ENCODE results near the gene DNAI7. TPM values are rescaled to one million over a fixed set of nuclear protein-coding genes. Genes with fewer than 3 reads are reported as not detected.

Gene DNAI7
- total RNA-seq, 1 experiment from 2014 or later, result 0.33 TPM

DNA sequence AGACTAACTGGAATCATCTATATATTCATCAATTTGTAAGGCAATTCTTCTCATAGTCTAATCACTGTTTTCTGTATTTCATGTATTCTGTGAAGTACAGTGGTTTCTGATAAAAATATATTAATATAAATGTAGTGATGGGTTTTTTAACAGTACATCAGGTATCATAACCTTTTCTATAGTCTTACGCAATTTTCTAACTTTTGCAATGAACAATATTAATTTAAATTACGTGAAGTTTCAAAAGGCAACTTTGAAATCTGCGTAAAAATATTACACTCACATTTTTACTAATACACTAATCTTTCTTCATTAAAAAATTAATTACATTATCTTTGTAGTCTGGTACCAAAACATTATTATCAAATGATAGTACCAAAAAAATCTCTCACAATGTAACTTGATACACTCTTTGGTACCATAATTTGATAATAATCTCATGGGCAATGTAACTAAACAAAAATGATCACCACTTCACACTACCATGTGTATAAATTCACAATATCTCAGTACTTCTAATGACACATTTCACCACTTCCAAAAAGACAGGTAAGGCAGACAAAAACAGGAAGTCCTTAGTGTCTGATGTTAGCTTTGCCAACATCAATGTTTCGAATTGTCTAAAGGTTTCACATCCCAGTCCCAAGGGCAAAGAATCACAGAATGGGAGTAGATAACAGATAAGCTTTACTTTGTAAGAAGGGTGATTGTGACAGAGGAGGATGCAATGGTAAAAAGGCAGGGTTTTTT is 8.7 kb downstream of the DNAI7 start:
- no peak for DNase-seq
- peaks cover 11% of the 10 kb centered on the region for H3K4me1 Mint-ChIP-seq (ENCODE audit: low read depth, unreplicated experiment)
- no peaks in the 10 kb centered on the region for H3K36me3 Mint-ChIP-seq (ENCODE audit: insufficient read depth, unreplicated experiment)
- no peaks in the 10 kb centered on the region for H3K27me3 Mint-ChIP-seq (ENCODE audit: unreplicated experiment)
- H3K27ac Mint-ChIP-seq (ENCODE audit: unreplicated experiment), result no peak overlapping the region
- no TSS peak for BruUV-seq (replicated peaks)
- H3K9me3 Mint-ChIP-seq (ENCODE audit: low read depth, unreplicated experiment), result no peaks in the 10 kb centered on the region
- H3K4me3 Mint-ChIP-seq (ENCODE audit: low read depth, unreplicated experiment), result no peak overlapping the region
- TF ChIP-seq CTCF (IDR thresholded peaks at IDR 0.05; ENCODE audit: unreplicated experiment), result no peak
- CTCF ChIA-PET, result no interaction called here
- intact Hi-C loops (cut with micrococcal nuclease; ENCODE audit: unreplicated experiment), result no loop called here

DNA sequence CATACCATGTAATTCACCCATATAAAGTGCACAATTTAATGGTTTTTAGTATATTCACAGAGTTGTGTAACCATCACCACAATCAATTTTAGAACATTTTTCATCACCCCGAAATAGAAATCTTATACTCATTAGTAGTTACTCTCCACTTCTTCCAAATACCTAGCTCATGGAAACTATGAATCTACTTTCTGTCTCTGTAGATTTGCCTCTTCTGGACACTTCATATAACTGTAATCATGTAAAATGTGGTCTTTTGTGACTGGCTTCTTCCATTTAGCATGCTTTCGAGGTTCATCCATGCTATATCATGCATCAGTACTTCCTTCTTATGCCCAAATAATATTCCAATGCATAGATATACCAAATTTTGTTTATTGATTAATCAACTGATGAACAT is 10.8 kb downstream of the DNAI7 start:
- intact Hi-C loops (cut with micrococcal nuclease; ENCODE audit: unreplicated experiment), result no loop called here
- DNase-seq, result no peak
- Mint-ChIP-seq H3K27me3 (ENCODE audit: unreplicated experiment) (no peaks in the 10 kb centered on the region), H3K4me3 (ENCODE audit: low read depth, unreplicated experiment) (no peak overlapping the region), H3K4me1 (ENCODE audit: low read depth, unreplicated experiment) (peaks cover 11% of the 10 kb centered on the region), H3K9me3 (ENCODE audit: low read depth, unreplicated experiment) (no peaks in the 10 kb centered on the region), H3K27ac (ENCODE audit: unreplicated experiment) (no peak overlapping the region), H3K36me3 (ENCODE audit: insufficient read depth, unreplicated experiment) (no peaks in the 10 kb centered on the region)
- CTCF ChIA-PET, result no interaction called here
- no peak for TF ChIP-seq CTCF (IDR thresholded peaks at IDR 0.05; ENCODE audit: unreplicated experiment)
- no TSS peak for BruUV-seq (replicated peaks)

DNA sequence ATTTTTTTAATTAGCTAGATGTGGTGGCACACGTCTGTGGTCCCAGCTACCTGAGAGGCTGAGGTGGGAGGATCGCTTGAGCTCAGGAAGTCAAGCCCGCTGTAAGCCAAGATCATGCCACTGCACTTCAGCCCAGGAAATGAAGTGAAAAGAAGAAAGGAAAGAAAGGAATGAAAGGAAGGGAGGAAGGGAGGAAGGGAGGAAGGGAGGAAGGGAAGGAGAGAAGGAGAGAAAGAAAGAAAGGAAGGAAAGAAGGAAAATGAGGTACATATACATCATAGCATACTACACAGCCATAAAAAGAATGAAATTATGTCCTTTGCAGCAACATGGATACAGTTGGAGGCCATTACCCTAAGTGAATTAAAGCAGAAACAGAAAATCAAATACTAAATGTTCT is 12.2 kb downstream of the DNAI7 start:
- no peak overlapping the region for H3K27ac Mint-ChIP-seq (ENCODE audit: unreplicated experiment)
- no TSS peak for BruUV-seq (replicated peaks)
- H3K9me3 Mint-ChIP-seq (ENCODE audit: low read depth, unreplicated experiment), result no peaks in the 10 kb centered on the region
- H3K4me3 Mint-ChIP-seq (ENCODE audit: low read depth, unreplicated experiment), result no peak overlapping the region
- no peak for TF ChIP-seq CTCF (IDR thresholded peaks at IDR 0.05; ENCODE audit: unreplicated experiment)
- H3K36me3 Mint-ChIP-seq (ENCODE audit: insufficient read depth, unreplicated experiment), result no peaks in the 10 kb centered on the region
- intact Hi-C loops (cut with micrococcal nuclease; ENCODE audit: unreplicated experiment), result no loop called here
- CTCF ChIA-PET, result no interaction called here
- peaks cover 11% of the 10 kb centered on the region for H3K4me1 Mint-ChIP-seq (ENCODE audit: low read depth, unreplicated experiment)
- DNase-seq, result no peak
- H3K27me3 Mint-ChIP-seq (ENCODE audit: unreplicated experiment), result no peaks in the 10 kb centered on the region

- Mint-ChIP-seq H3K36me3 (ENCODE audit: insufficient read depth, unreplicated experiment) (no peaks in the 10 kb centered on the region), H3K27me3 (ENCODE audit: unreplicated experiment) (no peaks in the 10 kb centered on the region), H3K4me1 (ENCODE audit: low read depth, unreplicated experiment) (no peaks in the 10 kb centered on the region), H3K4me3 (ENCODE audit: low read depth, unreplicated experiment) (no peak overlapping the region), H3K27ac (ENCODE audit: unreplicated experiment) (no peak overlapping the region), H3K9me3 (ENCODE audit: low read depth, unreplicated experiment) (no peaks in the 10 kb centered on the region)
- CTCF ChIA-PET, result interaction anchor here (0.5 kb wide), 1 partner anchor 83 kb away, joined by 3 read pairs; no protein-coding TSS in a partner anchor
- intact Hi-C loops (cut with micrococcal nuclease; ENCODE audit: unreplicated experiment), result no loop called here
- TF ChIP-seq CTCF (IDR thresholded peaks at IDR 0.05; ENCODE audit: unreplicated experiment), result no peak
- DNase-seq, result no peak
- no TSS peak for BruUV-seq (replicated peaks)
Measured at GRCh38 chr12:25162866-25163265, 32.1 kb downstream of the DNAI7 start.

All from Calu3 (cell line).